Gastrocnemius medialis (tissue), 4 donors: ENCODE results near the gene PRR15. TPM values are rescaled to one million over a fixed set of nuclear protein-coding genes. Genes with fewer than 3 reads are reported as not detected.
"Not testable (repeated sequence)": the region's sequence is repeated elsewhere in the genome, so short reads cannot be mapped to it uniquely, and the experiment has no call there.

ENCODE experiments used
- ATAC-seq, 2 donors: fragments of 150-250 bp; one replicate each; pipeline ENCODE4 v1.9.1; 2016
- DNase-seq, 2 donors: peaks; one replicate each; pipeline ENCODE4 v3.0.0-alpha.2; 2019
- H3K27ac ChIP-seq, 4 donors: fragments of 200-600 bp; sonication (generic); 1 replicate in 1 of 4; 2 replicates in 3 of 4; pipeline ENCODE4 v1.5.1; 2016 to 2018; ENCODE audit warnings: mild to moderate bottlenecking in 2 of 4, moderate library complexity in 1 of 4
- H3K27me3 ChIP-seq, 3 donors: fragments of 200-600 bp; sonication (generic) in 2 of 3; 1 replicate in 1 of 3; 2 replicates in 2 of 3; pipeline versions ENCODE4 v1.5.1 to v1.6.0; 2016 to 2019; ENCODE audit warnings: mild to moderate bottlenecking in 1 of 3, moderate library complexity in 1 of 3
- H3K36me3 ChIP-seq, 2 donors: fragments of 200-600 bp; sonication (generic) in 1 of 2; one replicate each; pipeline ENCODE4 v1.5.1; 2017 to 2018
- H3K4me1 ChIP-seq, 2 donors: fragments of 200-600 bp; sonication (generic) in 1 of 2; one replicate each; pipeline ENCODE4 v1.5.1; 2016 to 2017; ENCODE audit warnings: mild to moderate bottlenecking in 2 of 2
- H3K4me3 ChIP-seq, 4 donors: fragments of 200-600 bp; sonication (generic) in 3 of 4; 1 replicate in 1 of 4; 2 replicates in 3 of 4; pipeline ENCODE4 v1.5.1; 2016 to 2019; ENCODE audit warnings: mild to moderate bottlenecking in 2 of 4
- H3K9me3 ChIP-seq, 3 donors: fragments of 200-600 bp; sonication (generic) in 2 of 3; 1 replicate in 1 of 3; 2 replicates in 2 of 3; pipeline ENCODE4 v1.5.1; 2016 to 2019
- CTCF ChIP-seq, 5 experiments: fragments of 450-650 bp in 3 of 5; fragments of 200-600 bp in 2 of 5; sonication (generic) in 2 of 5; IDR thresholded peaks in 4 of 5; conservative IDR thresholded peaks in 1 of 5; 1 replicate in 4 of 5; 2 replicates in 1 of 5; pipeline ENCODE4 v1.5.1; 2016 to 2019; ENCODE audit warnings: antibody characterized with exemption in 5 of 5, mild to moderate bottlenecking in 3 of 5, moderate library complexity in 3 of 5
- POLR2A ChIP-seq, 2 donors: fragments of 450-650 bp; IDR thresholded peaks; one replicate each; pipeline ENCODE4 v1.6.1; 2017; ENCODE audit warnings: antibody characterized with exemption in 2 of 2, mild to moderate bottlenecking in 2 of 2, moderate library complexity in 2 of 2
- in situ Hi-C, 4 donors: fragments of 200-750 bp; cut with MboI; loops; one replicate each; pipeline versions ENCODE4 v1.15.0 to v1.8.0; 2017; ENCODE audit warnings: low sequenced_read_pairs in 4 of 4
- intact Hi-C: fragments of 100-400 bp; cut with DNase I; formaldehyde crosslinking; loops from one replicate; pipeline ENCODE4 v1.15.1; 2023; ENCODE audit warnings: low total_unique reads
- total RNA-seq, 4 donors: library from RNA; depleted of rRNA; stranded (reverse); fragments of >200 nt; gene quantifications; one replicate each; pipeline versions ENCODE4 v1.1.0 to v1.2.3, GENCODE V29; 2016

PRR15 gene
- total RNA-seq, 4 donors from 2014 or later = 0.20 to 1.3 TPM; not detected in 2

- no peak for ATAC-seq
- H3K36me3 ChIP-seq = no peaks in the 10 kb centered on the region
- no peak overlapping the region for H3K27ac ChIP-seq
- DNase-seq = no peak
- in situ Hi-C loops = no loop called here
- H3K9me3 ChIP-seq = no peaks in the 10 kb centered on the region
- no peaks in the 10 kb centered on the region for H3K27me3 ChIP-seq
- no peaks in the 10 kb centered on the region for H3K4me1 ChIP-seq
- intact Hi-C loops = no loop called here
- TF ChIP-seq CTCF (IDR thresholded peaks at IDR 0.05 in 4 of 5, conservative IDR thresholded peaks at IDR 0.05 in 1 of 5) (no peak), POLR2A (IDR thresholded peaks at IDR 0.05) (no peak)
- H3K4me3 ChIP-seq = no peak overlapping the region
These were observed 36.0 kb upstream of the PRR15 start for GRCh38 chr7:29527505-29528108.

GRCh38 chr7:29528526-29528925, 35.1 kb upstream of the PRR15 start:
- H3K36me3 ChIP-seq, ATAC-seq, DNase-seq, H3K27ac ChIP-seq, H3K9me3 ChIP-seq, H3K4me1 ChIP-seq, in situ Hi-C loops, H3K27me3 ChIP-seq, H3K4me3 ChIP-seq, intact Hi-C loops: not testable (repeated sequence)

- Histone ChIP-seq H3K4me3 (no peak overlapping the region), H3K27me3 (no peaks in the 10 kb centered on the region)
- no peak for ATAC-seq
These were observed 25.2 kb upstream of the PRR15 start for GRCh38 chr7:29538389-29538788.

GRCh38 chr7:29539471-29539870, 24.2 kb upstream of the PRR15 start:
- DNase-seq (no peak), ATAC-seq (no peak)
- no peaks in the 10 kb centered on the region for H3K27me3 ChIP-seq
- no peak overlapping the region for H3K4me3 ChIP-seq
- no peaks in the 10 kb centered on the region for H3K9me3 ChIP-seq
- in situ Hi-C loops (no loop called here), intact Hi-C loops (no loop called here)
- no peak overlapping the region for H3K27ac ChIP-seq
- no peak for TF ChIP-seq CTCF (IDR thresholded peaks at IDR 0.05 in 4 of 5, conservative IDR thresholded peaks at IDR 0.05 in 1 of 5)
- no peak for TF ChIP-seq POLR2A (IDR thresholded peaks at IDR 0.05)
- no peaks in the 10 kb centered on the region for H3K36me3 ChIP-seq
- H3K4me1 ChIP-seq = no peaks in the 10 kb centered on the region

More at GRCh38 chr7:29538389-29538788, 25.2 kb upstream of the PRR15 start:
- no peak overlapping the region for H3K27ac ChIP-seq
- no peaks in the 10 kb centered on the region for H3K4me1 ChIP-seq
- TF ChIP-seq CTCF (IDR thresholded peaks at IDR 0.05 in 4 of 5, conservative IDR thresholded peaks at IDR 0.05 in 1 of 5) (no peak), POLR2A (IDR thresholded peaks at IDR 0.05) (no peak)
- H3K36me3 ChIP-seq = no peaks in the 10 kb centered on the region
- no peaks in the 10 kb centered on the region for H3K9me3 ChIP-seq
- in situ Hi-C loops = no loop called here
- intact Hi-C loops = no loop called here
- no peak for DNase-seq

- Histone ChIP-seq H3K4me3 (no peak overlapping the region), H3K27ac (no peak overlapping the region), H3K9me3 (no peaks in the 10 kb centered on the region), H3K36me3 (no peaks in the 10 kb centered on the region), H3K4me1 (no peaks in the 10 kb centered on the region), H3K27me3 (no peaks in the 10 kb centered on the region)
- DNase-seq = no peak
- no peak for ATAC-seq
- TF ChIP-seq CTCF (IDR thresholded peaks at IDR 0.05 in 4 of 5, conservative IDR thresholded peaks at IDR 0.05 in 1 of 5) (no peak), POLR2A (IDR thresholded peaks at IDR 0.05) (no peak)
- intact Hi-C loops (no loop called here), in situ Hi-C loops (no loop called here)
These were observed 16.2 kb upstream of the PRR15 start for GRCh38 chr7:29547421-29547820.
